Measurements from ENCODE around the gene GAB4.

- TF ChIP-seq CTCF (IDR thresholded peaks at IDR 0.05) (no peak), POLR2A (IDR thresholded peaks at IDR 0.05) (no peak)
These were observed 72.8 kb downstream of the GAB4 start for GRCh38 chr22:16935209-16935608.

All from uterus (tissue), 2 donors.